Endothelial cell of umbilical vein (primary cell): ENCODE measurements around the gene CCT8. TPM values are rescaled to one million over a fixed set of nuclear protein-coding genes. Genes with fewer than 3 reads are reported as not detected.

Source experiments
- BruUV-seq: library from RNA; stranded (reverse); fragments of 400-500 nt; replicated peaks from 2 replicates; lab custom pipeline; 2021; lab: Mats Ljungman, UMichigan
- CTCF ChIA-PET: fragments of 300-600, 350-600 bp; sonication (Branson Sonifier 250); formaldehyde crosslinking; loops from one replicate; lab custom pipeline; 2021; ENCODE audit warnings: antibody characterized with exemption, inconsistent platforms; lab: Charles Lee
- POLR2A ChIA-PET: fragments of 300-600, 350-600 bp; sonication (Branson Sonifier 250); formaldehyde crosslinking; loops from one replicate; lab custom pipeline; 2021; ENCODE audit warnings: antibody characterized with exemption, inconsistent platforms; lab: Charles Lee
- DNase-seq: peaks from one replicate; pipeline ENCODE4 v3.0.0-alpha.2; 2011; ENCODE audit warnings: low read depth, low spot score
- FAIRE-seq: peaks from 2 replicates; lab custom pipeline; 2011; peaks lifted over from hg19 to GRCh38; lab: Jason Lieb, UNC
- H2AFZ ChIP-seq: 2 replicates; pipeline ENCODE4 v1.6.0; 2012; ENCODE audit warnings: low read depth, low read length, control low read depth, inconsistent platforms
- H3K27ac ChIP-seq: 2 replicates; pipeline ENCODE4 v1.5.1; 2011; ENCODE audit warnings: low read depth, mild to moderate bottlenecking, control low read depth, low read length, moderate library complexity; ENCODE audit not compliant: insufficient read depth
- H3K27me3 ChIP-seq, 2 experiments: 2 replicates each; pipeline versions ENCODE4 v1.6.0 to v1.6.1; 2011; ENCODE audit warnings: low read length in 2 of 2, mixed read lengths in 1 of 2; ENCODE audit not compliant: control insufficient read depth in 2 of 2, insufficient read depth in 2 of 2
- H3K36me3 ChIP-seq, 2 experiments: 2 replicates in 1 of 2; 3 replicates in 1 of 2; pipeline ENCODE4 v1.5.1; 2011; ENCODE audit warnings: low read length in 2 of 2, mild to moderate bottlenecking in 1 of 2, moderate library complexity in 1 of 2; ENCODE audit not compliant: control insufficient read depth in 2 of 2, insufficient read depth in 2 of 2; ENCODE audit errors: extremely low read depth in 1 of 2
- H3K4me1 ChIP-seq: 3 replicates; pipeline ENCODE4 v1.5.1; 2011; ENCODE audit warnings: mild to moderate bottlenecking, low read length; ENCODE audit not compliant: control insufficient read depth, insufficient read depth; ENCODE audit errors: extremely low read depth
- H3K4me2 ChIP-seq: 2 replicates; pipeline ENCODE4 v1.6.1; 2011; ENCODE audit warnings: low read length, control low read depth, mixed read lengths; ENCODE audit not compliant: insufficient read depth
- H3K4me3 ChIP-seq, 3 experiments: fragments of 200-600 bp in 1 of 3; sonication (generic), shearing (Covaris generic) in 1 of 3; replicated peaks in 1 of 3; 2 replicates each; pipeline ENCODE4 v1.5.1; 2011 to 2016; ENCODE audit warnings: control low read depth in 3 of 3, low read length in 3 of 3, mild to moderate bottlenecking in 2 of 3, inconsistent platforms in 1 of 3, low read depth in 1 of 3, moderate library complexity in 1 of 3; ENCODE audit not compliant: insufficient read depth in 1 of 3
- H3K79me2 ChIP-seq: 2 replicates; pipeline ENCODE4 v1.6.0; 2012; ENCODE audit warnings: low read length, inconsistent platforms; ENCODE audit not compliant: control insufficient read depth, insufficient read depth
- H3K9ac ChIP-seq: replicated peaks from 2 replicates; pipeline ENCODE3; 2011; ENCODE audit warnings: low read length, control low read depth; ENCODE audit not compliant: insufficient read depth; ENCODE audit errors: extremely low read depth
- H3K9me1 ChIP-seq: replicated peaks from 3 replicates; pipeline ENCODE4 v1.6.0; 2011; ENCODE audit warnings: mild to moderate bottlenecking, low read length; ENCODE audit not compliant: control insufficient read depth, insufficient read depth; ENCODE audit errors: extremely low read depth
- H3K9me3 ChIP-seq: replicated peaks from 2 replicates; pipeline ENCODE4 v1.5.1; 2012; ENCODE audit warnings: low read length, inconsistent platforms; ENCODE audit not compliant: control insufficient read depth, insufficient read depth
- H4K20me1 ChIP-seq: replicated peaks from 2 replicates; pipeline ENCODE3; 2011; ENCODE audit warnings: mild to moderate bottlenecking, low read length; ENCODE audit not compliant: control insufficient read depth, insufficient read depth; ENCODE audit errors: extremely low read depth
- EZH2 ChIP-seq: IDR thresholded peaks from 2 replicates; pipeline ENCODE4 v1.6.1; 2012; ENCODE audit warnings: borderline replicate concordance, low read depth, mild to moderate bottlenecking, moderate library complexity, low read length, inconsistent platforms; ENCODE audit not compliant: severe bottlenecking
- FOS ChIP-seq: IDR thresholded peaks from 2 replicates; pipeline ENCODE4 v1.6.1; 2011; ENCODE audit warnings: mild to moderate bottlenecking, low read length, moderate library complexity, borderline replicate concordance; ENCODE audit not compliant: insufficient read depth
- GATA2 ChIP-seq: IDR thresholded peaks from 2 replicates; pipeline ENCODE4 v1.7.0; 2011; ENCODE audit warnings: low read depth, mild to moderate bottlenecking, moderate library complexity, mixed read lengths, low read length; ENCODE audit not compliant: insufficient read length, insufficient read depth
- JUN ChIP-seq: IDR thresholded peaks from 2 replicates; pipeline ENCODE4 v1.6.1; 2011; ENCODE audit warnings: borderline replicate concordance, low read depth; ENCODE audit not compliant: insufficient read length, insufficient read depth
- dilution Hi-C: fragments of 300-500 bp; cut with MboI; formaldehyde crosslinking; loops from one replicate; pipeline ENCODE4 v1.15.0; 2019; ENCODE audit warnings: low sequenced_read_pairs; ENCODE audit not compliant: extremely low pct_ligation_motif_present
- intact Hi-C: fragments of 100-400 bp; cut with micrococcal nuclease; formaldehyde crosslinking; loops from one replicate; pipeline ENCODE4 v1.10.0; 2022
- polyA plus RNA-seq, 4 experiments: library from polyadenylated mRNA; depleted of rRNA in 3 of 4; stranded (reverse) in 3 of 4; unstranded in 1 of 4; fragments of >200 nt; gene quantifications; 2 replicates each; pipeline versions ENCODE4 v1.2.1 to v1.2.3, GENCODE V29; 2011 to 2012; ENCODE audit warnings: missing spikeins in 1 of 4
- total RNA-seq: library from RNA; stranded (reverse); gene quantifications from 2 replicates; pipeline ENCODE4 v1.2.3, GENCODE V29; 2021

CCT8 gene
- total and polyA plus RNA-seq, 2 donors (not counting 3 experiments of a cell fraction or from before 2014, with no cell fraction given), result 102 to 212 TPM

DNA sequence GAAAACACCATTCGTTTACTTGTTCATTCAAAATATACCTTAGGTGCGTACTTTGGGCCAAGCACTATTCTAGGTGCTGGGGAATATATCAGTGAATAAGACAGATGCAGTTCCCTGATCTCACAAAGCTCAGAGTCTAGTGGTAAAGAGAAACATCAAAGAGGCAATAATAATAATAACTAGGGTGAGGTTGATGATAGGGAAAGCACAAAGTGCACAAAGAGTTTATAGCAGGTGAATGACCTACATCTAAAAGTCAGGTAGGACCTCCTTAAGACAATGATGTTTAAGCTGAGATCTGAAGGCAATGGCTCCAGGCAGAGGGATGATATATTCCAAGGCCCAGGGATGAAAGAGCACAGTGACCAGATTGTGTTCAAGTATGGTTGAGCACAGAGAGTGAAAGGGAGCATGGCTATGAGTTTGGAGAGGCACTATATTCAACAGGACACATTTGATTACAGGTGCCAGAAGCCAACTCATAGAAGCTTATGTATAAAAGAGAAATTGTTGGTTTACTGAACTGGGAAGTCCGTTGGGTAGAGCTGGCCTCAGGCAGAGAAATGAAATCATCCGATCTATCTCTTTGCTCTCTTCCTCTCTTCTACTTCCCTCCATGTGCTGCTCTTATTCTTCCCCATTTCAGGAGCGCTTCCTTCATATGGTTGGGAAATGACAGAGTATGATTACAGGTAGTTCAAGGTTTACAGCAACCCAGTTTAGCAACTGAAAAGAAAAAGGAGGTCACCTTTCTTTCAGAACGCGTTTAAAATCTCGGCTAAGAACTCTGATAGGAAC, 23.0 kb upstream of the CCT8 start:
- Histone ChIP-seq H3K27me3 (no peaks in the 10 kb centered on the region), H3K9me3 (no peaks in the 10 kb centered on the region), H3K27ac (no peak overlapping the region), H2AFZ (no peak overlapping the region), H3K9ac (no peak overlapping the region), H3K79me2 (no peaks in the 10 kb centered on the region), H3K9me1 (no peaks in the 10 kb centered on the region), H3K4me2 (no peak overlapping the region), H3K36me3 (no peaks in the 10 kb centered on the region), H3K4me1 (peaks cover 11% of the 10 kb centered on the region), H4K20me1 (no peaks in the 10 kb centered on the region), H3K4me3 (no peak overlapping the region)
- POLR2A ChIA-PET, result no interaction called here
- DNase-seq, result no peak
- CTCF ChIA-PET, result interaction anchor here (1.1 to 2.1 kb wide), 8 partner anchors 9 to 276 kb away, joined by 3 to 10 read pairs (median 4); no protein-coding TSS in a partner anchor
- dilution Hi-C loops, result no loop called here
- TF ChIP-seq FOS (no peak), EZH2 (no peak), JUN (no peak)
- BruUV-seq, result no TSS peak
- intact Hi-C loops, result no loop called here
- no peak for FAIRE-seq

DNA sequence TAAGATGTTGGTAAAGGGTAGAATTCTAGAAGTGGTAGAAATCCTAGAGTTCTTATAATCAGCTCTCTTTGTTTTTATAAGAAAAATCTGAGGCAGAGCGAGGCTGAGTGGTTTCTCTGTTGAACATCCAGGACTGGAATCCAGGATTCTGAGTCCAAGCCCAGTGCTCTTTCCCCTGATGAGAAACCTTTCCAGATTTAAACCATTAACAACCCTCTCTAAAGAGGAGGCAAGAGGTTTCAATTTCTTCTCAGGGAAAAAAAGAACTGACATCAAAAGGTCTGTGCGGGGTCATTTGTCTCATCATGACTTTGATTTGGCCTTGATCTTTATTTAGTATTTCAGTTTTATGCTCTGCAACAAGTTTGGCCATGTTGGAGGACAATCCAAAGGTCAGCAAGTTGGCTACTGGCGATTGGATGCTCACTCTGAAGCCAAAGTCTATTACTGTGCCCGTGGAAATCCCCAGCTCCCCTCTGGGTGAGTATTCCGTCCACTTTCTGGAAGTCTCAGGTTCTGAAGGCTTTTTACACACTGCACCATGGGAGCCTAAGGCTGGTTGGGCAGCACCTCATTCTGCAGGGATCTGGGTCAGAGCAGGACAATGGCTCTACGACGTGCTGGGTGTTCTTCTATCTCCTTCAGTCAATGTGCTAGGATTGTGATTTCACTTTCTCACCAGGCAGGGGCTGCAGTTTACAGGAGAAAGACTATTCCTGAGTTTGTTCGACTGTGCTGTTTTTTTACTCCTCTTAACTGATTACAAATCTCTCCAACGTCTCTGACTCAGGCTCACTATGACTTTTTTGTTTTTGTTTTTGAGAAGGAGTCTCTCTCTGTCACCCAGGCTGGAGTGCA, 18.9 kb upstream of the CCT8 start:
- H3K36me3 ChIP-seq, result no peaks in the 10 kb centered on the region
- BruUV-seq, result no TSS peak
- no peaks in the 10 kb centered on the region for H3K9me1 ChIP-seq
- no peaks in the 10 kb centered on the region for H3K27me3 ChIP-seq
- H3K9ac ChIP-seq, result no peak overlapping the region
- no peak overlapping the region for H3K4me3 ChIP-seq
- peak; percentile 63 for FAIRE-seq
- H3K27ac ChIP-seq, result peak overlapping the region; percentile 35
- no peaks in the 10 kb centered on the region for H3K79me2 ChIP-seq
- peak overlapping the region; percentile 94 for H2AFZ ChIP-seq
- CTCF ChIA-PET, result interaction anchor here (0.5 to 8.9 kb wide), 11 partner anchors 13 to 285 kb away, joined by 3 to 134 read pairs (median 5); partner anchors contain the start of gene BACH1
- peaks cover 22% of the 10 kb centered on the region for H3K4me1 ChIP-seq
- dilution Hi-C loops, result no loop called here
- H3K4me2 ChIP-seq, result no peak overlapping the region
- TF ChIP-seq FOS, result no peak
- TF ChIP-seq GATA2, result peak; percentile 12
- POLR2A ChIA-PET, result no interaction called here
- DNase-seq, result peak; percentile 15
- intact Hi-C loops, result loop anchor here (5.0 kb wide), 1 partner anchor 405 kb away; no protein-coding TSS in a partner anchor
- H3K9me3 ChIP-seq, result no peaks in the 10 kb centered on the region
- H4K20me1 ChIP-seq, result no peaks in the 10 kb centered on the region
